HG02852 (cell line): ENCODE results near the gene POLR2L.

Source experiments
- ATAC-seq: cut with Tn5 transposase; IDR thresholded peaks from one replicate; pipeline ENCODE4 v1.9.1; 2021; ENCODE audit warnings: mild to moderate bottlenecking, moderate library complexity; ENCODE audit not compliant: unreplicated experiment

POLR2L gene

GRCh38 chr11:855796-856195, 13.5 kb upstream of the POLR2L start:
- ATAC-seq, result no peak

GRCh38 chr11:855330-855674, 13.0 kb upstream of the POLR2L start:
- ATAC-seq, result no peak

- ATAC-seq, result no peak
Observed at GRCh38 chr11:854601-855329, 12.4 kb upstream of the POLR2L start.

- ATAC-seq, result no peak
Observed at GRCh38 chr11:853682-854448, 11.5 kb upstream of the POLR2L start.

- no peak for ATAC-seq
Observed at GRCh38 chr11:852762-853161, 10.4 kb upstream of the POLR2L start.

- ATAC-seq, result no peak
Observed at GRCh38 chr11:850775-851763, 8.7 kb upstream of the POLR2L start.

GRCh38 chr11:849951-850774, 7.8 kb upstream of the POLR2L start:
- ATAC-seq, result no peak

- ATAC-seq, result no peak
Observed at GRCh38 chr11:849104-849824, 6.9 kb upstream of the POLR2L start.

- no peak for ATAC-seq
Observed at GRCh38 chr11:848380-848931, 6.1 kb upstream of the POLR2L start.

- no peak for ATAC-seq
Observed at GRCh38 chr11:847876-848275, 5.5 kb upstream of the POLR2L start.

GRCh38 chr11:846496-847098, 4.3 kb upstream of the POLR2L start:
- no peak for ATAC-seq

- no peak for ATAC-seq
Observed at GRCh38 chr11:845872-846495, 3.7 kb upstream of the POLR2L start.

GRCh38 chr11:844693-845644, 2.6 kb upstream of the POLR2L start:
- ATAC-seq, result no peak

GRCh38 chr11:843818-844692, 1.7 kb upstream of the POLR2L start:
- no peak for ATAC-seq

GRCh38 chr11:843086-843734, 881 bp upstream of the POLR2L start:
- ATAC-seq, result peak; percentile 4

GRCh38 chr11:841981-842369, 354 bp downstream of the POLR2L start:
- peak; percentile 36 for ATAC-seq
